Adrenal gland (tissue), 12 donors: ENCODE measurements around the gene ST6GALNAC3. TPM values are rescaled to one million over a fixed set of nuclear protein-coding genes. Genes with fewer than 3 reads are reported as not detected.
"Not testable (repeated sequence)": the region's sequence is repeated elsewhere in the genome, so short reads cannot be mapped to it uniquely, and the experiment has no call there.

Source experiments
- DNase-seq, 7 donors: peaks; one replicate each; pipeline ENCODE4 v3.0.0-alpha.2; 2019 to 2020
- H3K27ac ChIP-seq, 5 donors: fragments of 200-600 bp; sonication (generic) in 4 of 5; 1 replicate in 3 of 5; 2 replicates in 2 of 5; pipeline versions ENCODE4 v1.5.1 to v1.8.0; 2016 to 2020; ENCODE audit warnings: mild to moderate bottlenecking in 1 of 5
- H3K27me3 ChIP-seq: fragments of 200-600 bp; 2 replicates; pipeline ENCODE4 v1.8.0; 2021
- H3K36me3 ChIP-seq, 2 donors: fragments of 200-600 bp; replicated peaks in 1 of 2; 1 replicate in 1 of 2; 2 replicates in 1 of 2; pipeline versions ENCODE4 v1.5.1 to v1.8.0; 2018 to 2022
- H3K4me1 ChIP-seq, 2 donors: fragments of 200-600 bp; replicated peaks in 1 of 2; 1 replicate in 1 of 2; 2 replicates in 1 of 2; pipeline versions ENCODE4 v1.5.1 to v1.8.0; 2018 to 2021
- H3K4me3 ChIP-seq, 4 donors: fragments of 200-600 bp; sonication (generic) in 3 of 4; one replicate each; pipeline ENCODE4 v1.5.1; 2016 to 2018
- H3K9me3 ChIP-seq, 3 donors: fragments of 200-600 bp; sonication (generic) in 1 of 3; replicated peaks in 1 of 3; 1 replicate in 2 of 3; 2 replicates in 1 of 3; pipeline versions ENCODE4 v1.5.1 to v1.8.0; 2016 to 2021
- CTCF ChIP-seq, 6 experiments: fragments of 450-650 bp in 4 of 6; fragments of 200-600 bp in 2 of 6; sonication (generic) in 1 of 6; IDR thresholded peaks; 1 replicate in 5 of 6; 2 replicates in 1 of 6; pipeline versions ENCODE4 v1.5.1 to v1.8.0; 2016 to 2021; ENCODE audit warnings: antibody characterized with exemption in 6 of 6, mild to moderate bottlenecking in 2 of 6, moderate library complexity in 1 of 6
- POLR2A ChIP-seq, 2 donors: fragments of 450-650 bp; IDR thresholded peaks; one replicate each; pipeline ENCODE4 v1.6.1; 2017; ENCODE audit warnings: antibody characterized with exemption in 2 of 2, mild to moderate bottlenecking in 2 of 2, moderate library complexity in 1 of 2
- WGBS, 4 donors: extraction: QIAGEN DNeasy Blood & Tissue Kit in 2 of 4; methylation state at CpG; one replicate each; pipeline versions ENCODE4 v1.1.5 to v1.1.7; 2013 to 2017; 5-methylcytosine and 5-hydroxymethylcytosine counted together
- intact Hi-C, 2 donors: fragments of 100-400 bp; cut with DNase I; formaldehyde crosslinking; loops; one replicate each; pipeline versions ENCODE4 v1.14.1 to v1.15.0; 2022 to 2023
- polyA plus RNA-seq, 3 donors: library from polyadenylated mRNA; stranded (reverse); fragments of 200-250 nt in 2 of 3; fragments of 350-450 nt in 1 of 3; fragmentation: Illumina TruSeq in 1 of 3; extraction: RNeasy Lipid Tissue Mini Kit (QIAGEN cat#74804) in 1 of 3; gene quantifications; one replicate each; pipeline ENCODE4 v1.2.3, GENCODE V29; 2013 to 2014
- total RNA-seq, 9 donors: library from RNA; depleted of rRNA in 4 of 9; stranded (reverse); fragments of >200 nt in 4 of 9; fragments of 120-200 nt in 1 of 9; fragmentation: NEBNext Ultra II Directional in 1 of 9; extraction: Animal tissue kit (Norgen Biotek cat#: 25700) in 1 of 9; gene quantifications; one replicate each; pipeline versions ENCODE4 v1.1.0 to v1.2.4, GENCODE V29; 2013 to 2023
- donor health status: healthy with polysubstance abuse.
- donor health status: Bipolar disorder and iron deficiency.
- donor health status: DM: yes; HTN: yes; CAD: no.
- donor health status: DM: no; HTN: no; CAD: no.
- donor health status: DM: no; HTN: no; CAD: no.
- donor health status: DM: yes; HTN: yes; CAD: no.

ST6GALNAC3 gene
- total and polyA plus RNA-seq, 12 donors: 1.4 to 11.5 (median 5.9) TPM

GRCh38 chr1:76240316-76240715, 165.8 kb downstream of the ST6GALNAC3 start:
- intact Hi-C loops: no loop called here

GRCh38 chr1:76242587-76242986, 168.0 kb downstream of the ST6GALNAC3 start:
- DNase-seq, H3K36me3 ChIP-seq, H3K27ac ChIP-seq, intact Hi-C loops, H3K4me1 ChIP-seq, H3K4me3 ChIP-seq, H3K9me3 ChIP-seq, H3K27me3 ChIP-seq: not testable (repeated sequence)
- WGBS, 4 donors: 79 to 91% (median 86%) methylated on average over 1 of the region's 1 CpG

More at GRCh38 chr1:76240316-76240715, 165.8 kb downstream of the ST6GALNAC3 start:
- no peak for DNase-seq
- no peak overlapping the region for H3K4me3 ChIP-seq
- H3K27me3 ChIP-seq: no peaks in the 10 kb centered on the region
- no peaks in the 10 kb centered on the region for H3K9me3 ChIP-seq
- H3K27ac ChIP-seq: no peak overlapping the region
- no peaks in the 10 kb centered on the region for H3K4me1 ChIP-seq
- no peaks in the 10 kb centered on the region for H3K36me3 ChIP-seq
- TF ChIP-seq POLR2A (IDR thresholded peaks at IDR 0.05): no peak
- no peak for TF ChIP-seq CTCF (IDR thresholded peaks at IDR 0.05)
- WGBS, 4 donors: 42 to 71% (median 52%) methylated on average over 1 of the region's 1 CpG

- no peak for DNase-seq
- no peak overlapping the region for H3K27ac ChIP-seq
- H3K4me3 ChIP-seq: no peak overlapping the region
- no peaks in the 10 kb centered on the region for H3K9me3 ChIP-seq
- no peaks in the 10 kb centered on the region for H3K27me3 ChIP-seq
- no peaks in the 10 kb centered on the region for H3K36me3 ChIP-seq
- H3K4me1 ChIP-seq: no peaks in the 10 kb centered on the region
- WGBS, 4 donors: 47 to 75% (median 68%) methylated on average over 1 to 5 of the region's 5 CpGs
- TF ChIP-seq CTCF (IDR thresholded peaks at IDR 0.05): no peak
- TF ChIP-seq POLR2A (IDR thresholded peaks at IDR 0.05): no peak
- intact Hi-C loops: no loop called here
Measured at GRCh38 chr1:76247261-76247852, 172.8 kb downstream of the ST6GALNAC3 start.

- WGBS, 4 donors: 69 to 83% (median 76%) methylated on average over 2 of the region's 2 CpGs
- DNase-seq: no peak
- intact Hi-C loops: no loop called here
Measured at GRCh38 chr1:76250271-76250670, 175.7 kb downstream of the ST6GALNAC3 start.

More at GRCh38 chr1:76250271-76250670, 175.7 kb downstream of the ST6GALNAC3 start:
- no peaks in the 10 kb centered on the region for H3K27me3 ChIP-seq
- TF ChIP-seq POLR2A (IDR thresholded peaks at IDR 0.05): no peak
- no peak for TF ChIP-seq CTCF (IDR thresholded peaks at IDR 0.05)
- no peaks in the 10 kb centered on the region for H3K36me3 ChIP-seq
- H3K27ac ChIP-seq: no peak overlapping the region
- no peaks in the 10 kb centered on the region for H3K4me1 ChIP-seq
- H3K9me3 ChIP-seq: no peaks in the 10 kb centered on the region
- H3K4me3 ChIP-seq: no peak overlapping the region
